Endothelial cell of umbilical vein (primary cell): ENCODE measurements around the gene RHCE.
"Not testable (repeated sequence)": the region's sequence is repeated elsewhere in the genome, so short reads cannot be mapped to it uniquely, and the experiment has no call there.

Source experiments
- POLR2A ChIP-seq: IDR thresholded peaks from 2 replicates; pipeline ENCODE4 v1.6.1; 2012; ENCODE audit warnings: low read depth, mild to moderate bottlenecking, control low read depth, low read length
- TF ChIP-seq, protein P1 (sequence below), 2 donors: IDR thresholded peaks; 1 replicate in 1 of 2; 2 replicates in 1 of 2; pipeline ENCODE4 v1.5.1; 2011; ENCODE audit warnings: low read length in 2 of 2, mild to moderate bottlenecking in 2 of 2, moderate library complexity in 2 of 2, control low read depth in 1 of 2, inconsistent platforms in 1 of 2, low read depth in 1 of 2; ENCODE audit not compliant: insufficient read depth in 1 of 2; ENCODE audit errors: extremely low read depth in 1 of 2

DNA sequence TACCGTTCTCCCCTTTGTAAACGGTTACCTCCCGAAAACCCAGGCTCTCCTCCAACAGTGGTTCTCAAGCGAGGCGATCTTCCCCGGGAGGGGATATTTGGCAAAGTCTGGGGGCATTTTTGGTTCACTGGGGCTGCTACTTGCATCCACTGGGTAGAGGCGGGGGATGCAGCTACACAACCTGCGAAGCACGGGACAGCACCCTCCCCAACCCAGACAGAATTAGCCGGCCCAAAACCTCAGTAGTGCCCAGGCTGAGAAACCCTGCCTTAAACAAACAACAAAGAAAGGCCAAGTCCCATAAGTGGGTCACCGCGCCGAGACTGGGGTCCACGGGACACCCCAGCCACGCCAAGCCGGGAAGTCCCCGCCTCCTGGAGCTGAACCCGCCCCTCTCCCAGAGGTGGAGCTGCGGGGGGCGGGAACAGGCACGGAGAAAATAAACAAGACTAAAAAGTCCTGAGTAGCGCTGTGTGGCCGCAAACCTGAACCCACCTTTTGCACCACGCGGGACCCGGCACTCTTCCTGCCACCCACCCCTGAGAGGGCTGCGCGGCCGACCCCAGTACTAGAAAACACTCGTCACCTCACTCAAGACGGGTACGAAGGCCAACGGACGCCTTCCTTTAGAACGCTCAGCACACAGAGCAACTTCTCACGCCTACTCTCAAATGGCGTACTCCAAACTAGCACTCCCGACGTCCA, 83.0 kb downstream of the RHCE start:
- TF ChIP-seq POLR2A, result not testable (repeated sequence)
- TF ChIP-seq, protein P1, sequence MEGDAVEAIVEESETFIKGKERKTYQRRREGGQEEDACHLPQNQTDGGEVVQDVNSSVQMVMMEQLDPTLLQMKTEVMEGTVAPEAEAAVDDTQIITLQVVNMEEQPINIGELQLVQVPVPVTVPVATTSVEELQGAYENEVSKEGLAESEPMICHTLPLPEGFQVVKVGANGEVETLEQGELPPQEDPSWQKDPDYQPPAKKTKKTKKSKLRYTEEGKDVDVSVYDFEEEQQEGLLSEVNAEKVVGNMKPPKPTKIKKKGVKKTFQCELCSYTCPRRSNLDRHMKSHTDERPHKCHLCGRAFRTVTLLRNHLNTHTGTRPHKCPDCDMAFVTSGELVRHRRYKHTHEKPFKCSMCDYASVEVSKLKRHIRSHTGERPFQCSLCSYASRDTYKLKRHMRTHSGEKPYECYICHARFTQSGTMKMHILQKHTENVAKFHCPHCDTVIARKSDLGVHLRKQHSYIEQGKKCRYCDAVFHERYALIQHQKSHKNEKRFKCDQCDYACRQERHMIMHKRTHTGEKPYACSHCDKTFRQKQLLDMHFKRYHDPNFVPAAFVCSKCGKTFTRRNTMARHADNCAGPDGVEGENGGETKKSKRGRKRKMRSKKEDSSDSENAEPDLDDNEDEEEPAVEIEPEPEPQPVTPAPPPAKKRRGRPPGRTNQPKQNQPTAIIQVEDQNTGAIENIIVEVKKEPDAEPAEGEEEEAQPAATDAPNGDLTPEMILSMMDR (IDR thresholded peaks at IDR 0.05; ENCODE audit: extremely low read depth in 1 of 2, insufficient read depth in 1 of 2, low read depth in 1 of 2, low read length in 2 of 2), result not testable (repeated sequence)
